ENCODE data around the gene PIWIL4.
A peak's percentile ranks its signal among the peaks of the same experiment; 100 is the strongest.
"Not testable (repeated sequence)": the region's sequence is repeated elsewhere in the genome, so short reads cannot be mapped to it uniquely, and the experiment has no call there.

PIWIL4 gene

GRCh38 chr11:94586978-94587377, 19.8 kb downstream of the PIWIL4 start:
- no peak for DNase-seq

- DNase-seq = no peak
These were observed 21.3 kb downstream of the PIWIL4 start for GRCh38 chr11:94588366-94588942.

- DNase-seq = no peak
These were observed 23.3 kb downstream of the PIWIL4 start for GRCh38 chr11:94590352-94591041.

- no peak for DNase-seq
These were observed 25.9 kb downstream of the PIWIL4 start for GRCh38 chr11:94593030-94593429.

GRCh38 chr11:94595076-94595475, 27.9 kb downstream of the PIWIL4 start:
- no peak for DNase-seq

- no peak for DNase-seq
These were observed 30.7 kb downstream of the PIWIL4 start for GRCh38 chr11:94597896-94598295.

- DNase-seq = no peak
These were observed 32.3 kb downstream of the PIWIL4 start for GRCh38 chr11:94599510-94599909.

GRCh38 chr11:94602430-94603372, 35.5 kb downstream of the PIWIL4 start:
- DNase-seq = no peak

- DNase-seq = no peak
These were observed 36.4 kb downstream of the PIWIL4 start for GRCh38 chr11:94603587-94603986.

GRCh38 chr11:94604482-94604881, 37.3 kb downstream of the PIWIL4 start:
- DNase-seq = no peak

GRCh38 chr11:94613120-94613519, 46.0 kb downstream of the PIWIL4 start:
- DNase-seq = no peak

GRCh38 chr11:94623120-94623735, 56.1 kb downstream of the PIWIL4 start:
- peak; percentile 69 to 75 for DNase-seq

GRCh38 chr11:94625422-94625821, 58.3 kb downstream of the PIWIL4 start:
- DNase-seq = not testable (repeated sequence)

- DNase-seq = not testable (repeated sequence)
These were observed 59.9 kb downstream of the PIWIL4 start for GRCh38 chr11:94627003-94627560.

- no peak for DNase-seq
These were observed 62.6 kb downstream of the PIWIL4 start for GRCh38 chr11:94629741-94630140.

GRCh38 chr11:94630221-94630620, 63.1 kb downstream of the PIWIL4 start:
- no peak for DNase-seq

- DNase-seq = no peak
These were observed 65.2 kb downstream of the PIWIL4 start for GRCh38 chr11:94632356-94632755.

- DNase-seq = no peak
These were observed 67.9 kb downstream of the PIWIL4 start for GRCh38 chr11:94635072-94635471.

GRCh38 chr11:94636388-94636949, 69.3 kb downstream of the PIWIL4 start:
- no peak for DNase-seq

GRCh38 chr11:94638301-94638901, 71.2 kb downstream of the PIWIL4 start:
- DNase-seq = no peak

- no peak for DNase-seq
These were observed 71.8 kb downstream of the PIWIL4 start for GRCh38 chr11:94638902-94639373.

Data from NCI-H1930 (cell line).